DOHH2 (cell line): ENCODE measurements around the gene ENDOG.
"Not testable (repeated sequence)": the region's sequence is repeated elsewhere in the genome, so short reads cannot be mapped to it uniquely, and the experiment has no call there.

Experiments used
- H3F3A ChIP-seq: fragments of 200-600 bp; sonication (generic), shearing (Covaris generic); 2 replicates; pipeline ENCODE4 v1.6.0; 2016; ENCODE audit warnings: antibody characterized with exemption, mild to moderate bottlenecking; ENCODE audit not compliant: control insufficient read depth, insufficient read depth
- H3K27ac ChIP-seq: fragments of 200-600 bp; sonication (generic); 2 replicates; pipeline ENCODE4 v1.5.1; 2014; ENCODE audit warnings: low read depth, mild to moderate bottlenecking, low read length, moderate library complexity
- H3K27me3 ChIP-seq: fragments of 200-600 bp; sonication (generic); 2 replicates; pipeline ENCODE4 v1.6.1; 2014; ENCODE audit warnings: mild to moderate bottlenecking, low read length, mixed read lengths; ENCODE audit not compliant: control insufficient read depth
- H3K36me3 ChIP-seq: fragments of 200-600 bp; sonication (generic); 2 replicates; pipeline ENCODE4 v1.6.1; 2014; ENCODE audit warnings: mild to moderate bottlenecking, low read length, moderate library complexity, mixed read lengths; ENCODE audit not compliant: control insufficient read depth
- H3K4me1 ChIP-seq: fragments of 200-600 bp; sonication (generic); 2 replicates; pipeline ENCODE4 v1.6.1; 2014; ENCODE audit warnings: mild to moderate bottlenecking, low read length, mixed read lengths; ENCODE audit not compliant: control insufficient read depth
- H3K4me2 ChIP-seq: fragments of 200-600 bp; sonication (generic); 2 replicates; pipeline ENCODE4 v1.6.0; 2014; ENCODE audit warnings: mild to moderate bottlenecking, low read length, moderate library complexity
- H3K4me3 ChIP-seq: fragments of 200-600 bp; sonication (generic); 2 replicates; pipeline ENCODE4 v1.5.1; 2014; ENCODE audit warnings: mild to moderate bottlenecking, low read length, mixed read lengths
- H3K79me2 ChIP-seq: fragments of 200-600 bp; sonication (generic); 2 replicates; pipeline ENCODE4 v1.6.1; 2014; ENCODE audit warnings: mild to moderate bottlenecking, low read length, mixed read lengths; ENCODE audit not compliant: control insufficient read depth
- H3K9me2 ChIP-seq: fragments of 200-600 bp; sonication (generic); replicated peaks from 2 replicates; pipeline ENCODE4 v1.6.1; 2014; ENCODE audit warnings: mild to moderate bottlenecking, low read length, mixed read lengths; ENCODE audit not compliant: control insufficient read depth
- H3K9me3 ChIP-seq: fragments of 200-600 bp; sonication (generic); 2 replicates; pipeline ENCODE4 v1.6.1; 2014; ENCODE audit warnings: antibody characterized with exemption, low read length, mixed read lengths; ENCODE audit not compliant: control insufficient read depth, insufficient read depth
- H4K20me1 ChIP-seq: fragments of 200-600 bp; sonication (generic); 2 replicates; pipeline ENCODE4 v1.6.0; 2014; ENCODE audit warnings: low read depth, mild to moderate bottlenecking, antibody characterized with exemption, low read length, moderate library complexity; ENCODE audit not compliant: control insufficient read depth, insufficient read depth
- CTCF ChIP-seq: fragments of 200-600 bp; sonication (generic); IDR thresholded peaks from one replicate; pipeline ENCODE4 v1.5.1; 2014; ENCODE audit warnings: antibody characterized with exemption, mild to moderate bottlenecking, low read depth, low read length; ENCODE audit not compliant: poor library complexity, severe bottlenecking
- EZH2phosphoT487 ChIP-seq: fragments of 200-600 bp; sonication (generic); IDR thresholded peaks from 2 replicates; pipeline ENCODE4 v1.6.1; 2017; ENCODE audit warnings: borderline replicate concordance, mild to moderate bottlenecking, antibody characterized with exemption, low read length, moderate library complexity, mixed read lengths

ENDOG gene

GRCh38 chr9:128845186-128845931 is 27.1 kb downstream of the ENDOG start:
- no peak overlapping the region for H3K4me3 ChIP-seq
- no peaks in the 10 kb centered on the region for H3K27me3 ChIP-seq
- H3K9me3 ChIP-seq = no peaks in the 10 kb centered on the region
- TF ChIP-seq EZH2phosphoT487 = no peak
- TF ChIP-seq CTCF = no peak
- H3F3A ChIP-seq = no peaks in the 10 kb centered on the region
- peaks cover 5% of the 10 kb centered on the region; the same call in 1 of the 2 replicates for H3K36me3 ChIP-seq
- no peaks in the 10 kb centered on the region for H4K20me1 ChIP-seq
- H3K9me2 ChIP-seq = no peaks in the 10 kb centered on the region
- no peak overlapping the region for H3K4me2 ChIP-seq
- no peak overlapping the region for H3K27ac ChIP-seq
- H3K79me2 ChIP-seq = peaks cover 8% of the 10 kb centered on the region; the same call in 1 of the 2 replicates
- no peaks in the 10 kb centered on the region for H3K4me1 ChIP-seq

- Histone ChIP-seq H3K9me2 (no peaks in the 10 kb centered on the region), H3K27ac (no peak overlapping the region), H3K4me3 (no peak overlapping the region), H4K20me1 (no peaks in the 10 kb centered on the region), H3K4me2 (no peak overlapping the region), H3K79me2 (peaks cover 9% of the 10 kb centered on the region; the same call in 1 of the 2 replicates), H3K9me3 (no peaks in the 10 kb centered on the region), H3F3A (no peaks in the 10 kb centered on the region), H3K36me3 (peaks cover 5% of the 10 kb centered on the region; the same call in 1 of the 2 replicates), H3K27me3 (no peaks in the 10 kb centered on the region), H3K4me1 (no peaks in the 10 kb centered on the region)
- TF ChIP-seq CTCF (no peak), EZH2phosphoT487 (no peak)
Measured at GRCh38 chr9:128846680-128847030, 28.4 kb downstream of the ENDOG start.

- no peaks in the 10 kb centered on the region; the same call in 1 of the 2 replicates for H3K36me3 ChIP-seq
- H3K4me1 ChIP-seq = no peaks in the 10 kb centered on the region
- no peak overlapping the region for H3K4me2 ChIP-seq
- H3F3A ChIP-seq = no peaks in the 10 kb centered on the region
- TF ChIP-seq EZH2phosphoT487 (no peak), CTCF (no peak)
- H3K27me3 ChIP-seq = no peaks in the 10 kb centered on the region
- no peak overlapping the region for H3K4me3 ChIP-seq
- H4K20me1 ChIP-seq = no peaks in the 10 kb centered on the region
- no peaks in the 10 kb centered on the region for H3K9me3 ChIP-seq
- peaks cover 11% of the 10 kb centered on the region; the same call in 1 of the 2 replicates for H3K79me2 ChIP-seq
- no peak overlapping the region for H3K27ac ChIP-seq
- H3K9me2 ChIP-seq = no peaks in the 10 kb centered on the region
Measured at GRCh38 chr9:128847803-128848202, 29.5 kb downstream of the ENDOG start.

GRCh38 chr9:128851024-128851423 is 32.7 kb downstream of the ENDOG start:
- H3K27me3 ChIP-seq, H3K4me1 ChIP-seq, H3K4me2 ChIP-seq, H3K9me3 ChIP-seq, H3F3A ChIP-seq, H3K9me2 ChIP-seq, H3K4me3 ChIP-seq, H3K27ac ChIP-seq, H3K36me3 ChIP-seq, H4K20me1 ChIP-seq: not testable (repeated sequence)
- H3K79me2 ChIP-seq = peaks cover 11% of the 10 kb centered on the region; the same call in 1 of the 2 replicates
